H1 (cell line): ENCODE data around the gene RAPGEF1. TPM values are rescaled to one million over a fixed set of nuclear protein-coding genes. Genes with fewer than 3 reads are reported as not detected.

ENCODE experiments used
- CTCF ChIA-PET: fragments of 300-600 bp; sonication (Branson Sonifier 250); formaldehyde crosslinking; loops from one replicate; lab custom pipeline; 2021; ENCODE audit not compliant: partially characterized antibody; lab: Charles Lee
- POLR2A ChIA-PET: fragments of 300-600 bp; sonication (Branson Sonifier 250); formaldehyde crosslinking; loops from one replicate; lab custom pipeline; 2021; ENCODE audit warnings: inconsistent platforms; ENCODE audit not compliant: partially characterized antibody; lab: Charles Lee
- DNase-seq, 2 experiments: peaks; one replicate each; pipeline versions ENCODE4 v3.0.0 to v3.0.0-alpha.2; 2010 to 2022; ENCODE audit warnings: low spot score in 2 of 2, low read depth in 1 of 2, mixed read lengths in 1 of 2
- FAIRE-seq: peaks from 2 replicates; lab custom pipeline; 2011; peaks lifted over from hg19 to GRCh38; lab: Jason Lieb, UNC
- H2AFZ ChIP-seq: 2 replicates; pipeline ENCODE4 v1.8.1; 2012; ENCODE audit warnings: low read length, inconsistent platforms
- H2AK5ac ChIP-seq: 2 replicates; pipeline ENCODE4 v1.6.1; 2013; ENCODE audit warnings: low read depth, low read length
- H2BK120ac ChIP-seq: replicated peaks from 2 replicates; pipeline ENCODE3; 2013; ENCODE audit warnings: low read depth, low read length, inconsistent platforms
- H2BK12ac ChIP-seq: 2 replicates; pipeline ENCODE4 v1.6.1; 2013; ENCODE audit warnings: low read depth, low read length
- H2BK15ac ChIP-seq: 2 replicates; pipeline ENCODE4 v1.6.1; 2013; ENCODE audit warnings: low read length
- H2BK20ac ChIP-seq: 2 replicates; pipeline ENCODE4 v1.6.1; 2013; ENCODE audit warnings: low read length
- H2BK5ac ChIP-seq: 2 replicates; pipeline ENCODE4 v1.6.1; 2013; ENCODE audit warnings: low read depth, low read length
- H3K14ac ChIP-seq: 2 replicates; pipeline ENCODE4 v1.6.1; 2013; ENCODE audit warnings: inconsistent platforms; ENCODE audit not compliant: insufficient read length
- H3K18ac ChIP-seq: 2 replicates; pipeline ENCODE4 v1.6.1; 2013; ENCODE audit warnings: low read length; ENCODE audit errors: extremely low read depth
- H3K23ac ChIP-seq: 2 replicates; pipeline ENCODE4 v1.6.1; 2013; ENCODE audit warnings: inconsistent platforms; ENCODE audit not compliant: insufficient read length
- H3K23me2 ChIP-seq: 2 replicates; pipeline ENCODE4 v1.6.1; 2013; ENCODE audit warnings: low read depth, low read length
- H3K27ac ChIP-seq: 2 replicates; pipeline ENCODE4 v1.6.1; 2011; ENCODE audit warnings: low read depth, low read length, inconsistent platforms
- H3K27me3 ChIP-seq, 4 experiments: replicated peaks in 1 of 4; 1 replicate in 1 of 4; 2 replicates in 3 of 4; pipeline versions ENCODE4 v1.6.1 to v1.8.1; 2011 to 2013; ENCODE audit warnings: low read length in 3 of 4, mild to moderate bottlenecking in 3 of 4, inconsistent platforms in 2 of 4, mixed read lengths in 2 of 4, moderate library complexity in 1 of 4; ENCODE audit not compliant: control insufficient read depth in 3 of 4, insufficient read depth in 3 of 4; ENCODE audit errors: extremely low read depth in 1 of 4
- H3K36me3 ChIP-seq, 4 experiments: 2 replicates each; pipeline versions ENCODE4 v1.6.1 to v1.8.1; 2011 to 2013; ENCODE audit warnings: mild to moderate bottlenecking in 4 of 4, low read length in 3 of 4, moderate library complexity in 2 of 4, control low read depth in 1 of 4, inconsistent platforms in 1 of 4; ENCODE audit not compliant: insufficient read depth in 4 of 4, control insufficient read depth in 2 of 4
- H3K4ac ChIP-seq: replicated peaks from 2 replicates; pipeline ENCODE3; 2013; ENCODE audit warnings: low read length, low read depth, mixed read lengths, inconsistent platforms; ENCODE audit not compliant: insufficient read length
- H3K4me1 ChIP-seq, 4 experiments: replicated peaks in 1 of 4; 1 replicate in 1 of 4; 2 replicates in 3 of 4; pipeline versions ENCODE4 v1.6.1 to v1.8.1; 2011 to 2013; ENCODE audit warnings: low read length in 3 of 4, inconsistent platforms in 2 of 4, mixed read lengths in 1 of 4; ENCODE audit not compliant: insufficient read depth in 4 of 4, control insufficient read depth in 3 of 4
- H3K4me2 ChIP-seq, 2 experiments: 2 replicates each; pipeline versions ENCODE4 v1.6.1 to v1.8.1; 2011 to 2013; ENCODE audit warnings: low read depth in 2 of 2, low read length in 2 of 2, control low read depth in 1 of 2, inconsistent platforms in 1 of 2, mild to moderate bottlenecking in 1 of 2; ENCODE audit not compliant: insufficient read depth in 1 of 2
- H3K4me3 ChIP-seq, 4 experiments: fragments of 200-600, 300-600 bp in 1 of 4; sonication (generic), shearing (Covaris generic), sonication (Bioruptor Twin) in 1 of 4; 2 replicates each; pipeline versions ENCODE4 v1.5.1 to v1.8.1; 2011 to 2016; ENCODE audit warnings: low read length in 4 of 4, low read depth in 3 of 4, control low read depth in 2 of 4, inconsistent platforms in 2 of 4, mild to moderate bottlenecking in 2 of 4, mixed read lengths in 1 of 4, moderate library complexity in 1 of 4; ENCODE audit not compliant: insufficient read depth in 2 of 4; ENCODE audit errors: extremely low read depth in 1 of 4
- H3K56ac ChIP-seq: replicated peaks from 2 replicates; pipeline ENCODE3; 2013; ENCODE audit warnings: low read depth, mild to moderate bottlenecking, mixed read lengths, low read length, inconsistent platforms; ENCODE audit not compliant: insufficient read length
- H3K79me1 ChIP-seq: 2 replicates; pipeline ENCODE4 v1.6.1; 2013; ENCODE audit warnings: low read depth, low read length, control low read depth
- H3K79me2 ChIP-seq, 2 experiments: 2 replicates each; pipeline versions ENCODE4 v1.6.1 to v1.8.1; 2012 to 2013; ENCODE audit warnings: low read length in 2 of 2, mild to moderate bottlenecking in 2 of 2, inconsistent platforms in 1 of 2; ENCODE audit not compliant: insufficient read depth in 2 of 2, control insufficient read depth in 1 of 2
- H3K9ac ChIP-seq, 4 experiments: replicated peaks in 1 of 4; 1 replicate in 1 of 4; 2 replicates in 3 of 4; pipeline versions ENCODE4 v1.6.1 to v1.8.1; 2011 to 2013; ENCODE audit warnings: low read depth in 3 of 4, low read length in 3 of 4, control low read depth in 2 of 4, mild to moderate bottlenecking in 2 of 4, moderate library complexity in 2 of 4, inconsistent platforms in 1 of 4; ENCODE audit errors: extremely low read depth in 1 of 4
- H3K9me3 ChIP-seq, 2 experiments: 2 replicates each; pipeline versions ENCODE4 v1.6.1 to v1.8.1; 2012 to 2013; ENCODE audit warnings: mild to moderate bottlenecking in 2 of 2, moderate library complexity in 2 of 2, control low read depth in 1 of 2, inconsistent platforms in 1 of 2, low read depth in 1 of 2, low read length in 1 of 2, mixed read lengths in 1 of 2; ENCODE audit not compliant: insufficient read depth in 2 of 2
- H4K20me1 ChIP-seq, 2 experiments: replicated peaks in 1 of 2; 2 replicates each; pipeline versions ENCODE3 to v1.8.1; 2011 to 2013; ENCODE audit warnings: inconsistent platforms in 2 of 2, low read length in 2 of 2, mild to moderate bottlenecking in 1 of 2; ENCODE audit not compliant: insufficient read depth in 2 of 2, control insufficient read depth in 1 of 2
- H4K5ac ChIP-seq: 2 replicates; pipeline ENCODE4 v1.6.1; 2013; ENCODE audit warnings: low read length, low read depth, mixed read lengths, inconsistent platforms; ENCODE audit not compliant: insufficient read length
- H4K8ac ChIP-seq: 2 replicates; pipeline ENCODE4 v1.8.0; 2013; ENCODE audit warnings: mild to moderate bottlenecking, moderate library complexity, low read length, inconsistent platforms; ENCODE audit not compliant: insufficient read depth; ENCODE audit errors: extremely low read depth
- H4K91ac ChIP-seq: replicated peaks from 2 replicates; pipeline ENCODE3; 2013; ENCODE audit warnings: low read length, mixed read lengths, inconsistent platforms; ENCODE audit not compliant: insufficient read length
- CEBPB ChIP-seq: IDR thresholded peaks from 2 replicates; pipeline ENCODE4 v1.6.1; 2012; ENCODE audit warnings: low read depth, low read length
- KDM5A ChIP-seq: fragments of 200-600 bp; IDR thresholded peaks from 2 replicates; pipeline ENCODE4 v1.7.1; 2012; ENCODE audit warnings: mild to moderate bottlenecking, low read length, inconsistent platforms, mixed read lengths
- SIN3A ChIP-seq, 2 experiments: IDR thresholded peaks in 1 of 2; conservative IDR thresholded peaks in 1 of 2; 2 replicates each; pipeline ENCODE4 v1.6.1; 2011 to 2012; ENCODE audit warnings: low read length in 2 of 2, improper control_type of control experiment in 1 of 2, low read depth in 1 of 2, mild to moderate bottlenecking in 1 of 2
- SIX5 ChIP-seq: IDR thresholded peaks from 2 replicates; pipeline ENCODE4 v1.6.1; 2011; ENCODE audit warnings: mild to moderate bottlenecking, low read depth, low read length
- SP2 ChIP-seq: IDR thresholded peaks from 2 replicates; pipeline ENCODE4 v1.6.1; 2012; ENCODE audit warnings: mild to moderate bottlenecking, low read length, inconsistent platforms
- SP4 ChIP-seq: IDR thresholded peaks from 2 replicates; pipeline ENCODE4 v1.6.1; 2012; ENCODE audit warnings: low read length, inconsistent platforms
- WGBS, 2 experiments: shearing (Covaris generic) in 1 of 2; methylation state at CpG; one replicate each; pipeline versions ENCODE4 v1.1.6 to v1.1.7; 2013 to 2015; ENCODE audit warnings: low lambda C conversion rate in 2 of 2, mixed read lengths in 2 of 2, inconsistent platforms in 1 of 2, low coverage in 1 of 2, missing lambda C conversion rate in 1 of 2; ENCODE audit not compliant: insufficient replicate concordance in 2 of 2, insufficient coverage in 1 of 2, insufficient read length in 1 of 2; ENCODE audit errors: extremely low coverage in 1 of 2, missing lambda C conversion rate in 1 of 2; 5-methylcytosine and 5-hydroxymethylcytosine counted together
- polyA plus RNA-seq, 7 experiments: library from polyadenylated mRNA; depleted of rRNA in 3 of 7; stranded (reverse) in 5 of 7; unstranded in 2 of 7; fragments of >200 nt in 5 of 7; fragments of 200-250 nt in 2 of 7; gene quantifications; 1 replicate in 5 of 7; 2 replicates in 1 of 7; 4 replicates in 1 of 7; pipeline versions ENCODE4 v1.2.1 to v1.2.3, GENCODE V29; 2011 to 2013; ENCODE audit warnings: missing spikeins in 2 of 7, mixed read lengths in 2 of 7
- total RNA-seq: library from RNA; stranded (reverse); fragmentation: NEBNext Ultra II Directional; extraction: Animal tissue kit (Norgen Biotek cat#: 25700); gene quantifications from 2 replicates; pipeline ENCODE4 v1.2.1, GENCODE V29; 2021
- TF ChIP-seq, protein P1 (sequence below): IDR thresholded peaks from 2 replicates; pipeline ENCODE4 v1.6.1; 2012; ENCODE audit warnings: inconsistent platforms
- TF ChIP-seq, protein P2 (sequence below), 3 experiments: IDR thresholded peaks; 1 replicate in 2 of 3; 2 replicates in 1 of 3; pipeline versions ENCODE4 v1.5.1 to v1.6.1; 2011; ENCODE audit warnings: low read length in 3 of 3, mild to moderate bottlenecking in 3 of 3, inconsistent platforms in 2 of 3, low read depth in 1 of 3, moderate library complexity in 1 of 3; ENCODE audit not compliant: insufficient read depth in 1 of 3; ENCODE audit errors: control extremely low read depth in 1 of 3
- TF ChIP-seq, protein P3 (sequence below): IDR thresholded peaks from 2 replicates; pipeline ENCODE4 v1.6.1; 2011; ENCODE audit warnings: low read length, improper control_type of control experiment

Gene RAPGEF1
- total and polyA plus RNA-seq, 2 of the 8 experiments (the other 6 are each of a cell fraction or from before 2014, with no cell fraction given): 29.7 to 78.9 TPM

DNA sequence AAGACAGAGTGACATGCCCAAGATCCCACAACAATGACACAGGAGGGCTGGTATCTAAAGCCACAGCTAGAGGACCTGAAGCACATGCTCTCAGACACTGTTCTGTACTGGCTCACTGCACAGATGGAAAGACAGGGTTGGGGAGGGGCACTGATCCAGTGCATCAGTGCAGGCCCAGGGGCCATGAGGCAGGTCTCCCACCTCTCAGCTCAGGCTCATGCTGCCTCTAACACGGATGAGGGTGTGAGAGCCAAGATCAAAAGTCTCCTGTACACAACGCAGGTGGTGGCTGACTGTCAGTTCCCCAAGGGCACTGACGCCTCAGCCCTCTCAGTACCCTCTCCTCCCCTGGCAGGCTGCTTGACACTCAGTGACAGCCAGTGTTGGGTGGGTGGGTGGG, 10.9 kb downstream of the RAPGEF1 start:
- peaks cover 3 to 22% of the 10 kb centered on the region in 2 experiments for H4K20me1 ChIP-seq
- peaks cover 10% of the 10 kb centered on the region; the same call in 1 of the 2 replicates for H3K79me1 ChIP-seq
- DNase-seq (no peak), FAIRE-seq (no peak)
- no peak overlapping the region for H3K56ac ChIP-seq
- H3K4me1 ChIP-seq: peaks cover 0 to 16% (median 5%) of the 10 kb centered on the region in 4 experiments; a peak in 6 of 7 replicates
- H3K79me2 ChIP-seq: peaks cover 0 to 85% of the 10 kb centered on the region in 2 experiments; a peak in 2 of 4 replicates
- H2AK5ac ChIP-seq: peak overlapping the region; percentile 96
- no peaks in the 10 kb centered on the region for H3K9me3 ChIP-seq
- H3K27ac ChIP-seq: no peak overlapping the region
- H2BK120ac ChIP-seq: no peak overlapping the region
- H3K27me3 ChIP-seq: no peaks in the 10 kb centered on the region
- H4K5ac ChIP-seq: no peak overlapping the region
- no peak overlapping the region for H3K23ac ChIP-seq
- no peaks in the 10 kb centered on the region for H3K36me3 ChIP-seq
- no peaks in the 10 kb centered on the region for H3K23me2 ChIP-seq
- no peak overlapping the region for H2AFZ ChIP-seq
- H2BK20ac ChIP-seq: no peak overlapping the region
- peak overlapping the region; percentile 32; the same call in 1 of the 2 replicates for H3K18ac ChIP-seq
- H3K14ac ChIP-seq: no peak overlapping the region
- H2BK15ac ChIP-seq: no peak overlapping the region
- 75% methylated on average over 3 of the region's 3 CpGs; no CpG with 5 or more reads in 1 of the 2 experiments for WGBS, 2 experiments
- H2BK5ac ChIP-seq: peak overlapping the region; percentile 60; the same call in 1 of the 2 replicates
- CTCF ChIA-PET: interaction anchor here (1.2 to 1.7 kb wide), 4 partner anchors 11 to 130 kb away, joined by 3 to 4 read pairs (median 3); no protein-coding TSS in a partner anchor
- no peak overlapping the region for H3K4me3 ChIP-seq
- no peak overlapping the region for H4K91ac ChIP-seq
- H3K4ac ChIP-seq: no peak overlapping the region
- no peak overlapping the region for H4K8ac ChIP-seq
- no peak overlapping the region for H3K4me2 ChIP-seq
- POLR2A ChIA-PET: interaction anchor here (0.7 to 1.7 kb wide), 3 partner anchors 10 to 47 kb away, joined by 3 to 5 read pairs (median 3); no protein-coding TSS in a partner anchor
- peak overlapping the region; percentile 90; the same call in 1 of the 2 replicates for H2BK12ac ChIP-seq
- H3K9ac ChIP-seq: no peak overlapping the region
- TF ChIP-seq, protein P1, sequence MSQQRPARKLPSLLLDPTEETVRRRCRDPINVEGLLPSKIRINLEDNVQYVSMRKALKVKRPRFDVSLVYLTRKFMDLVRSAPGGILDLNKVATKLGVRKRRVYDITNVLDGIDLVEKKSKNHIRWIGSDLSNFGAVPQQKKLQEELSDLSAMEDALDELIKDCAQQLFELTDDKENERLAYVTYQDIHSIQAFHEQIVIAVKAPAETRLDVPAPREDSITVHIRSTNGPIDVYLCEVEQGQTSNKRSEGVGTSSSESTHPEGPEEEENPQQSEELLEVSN: no peak
- TF ChIP-seq CEBPB: no peak
- TF ChIP-seq, protein P2, sequence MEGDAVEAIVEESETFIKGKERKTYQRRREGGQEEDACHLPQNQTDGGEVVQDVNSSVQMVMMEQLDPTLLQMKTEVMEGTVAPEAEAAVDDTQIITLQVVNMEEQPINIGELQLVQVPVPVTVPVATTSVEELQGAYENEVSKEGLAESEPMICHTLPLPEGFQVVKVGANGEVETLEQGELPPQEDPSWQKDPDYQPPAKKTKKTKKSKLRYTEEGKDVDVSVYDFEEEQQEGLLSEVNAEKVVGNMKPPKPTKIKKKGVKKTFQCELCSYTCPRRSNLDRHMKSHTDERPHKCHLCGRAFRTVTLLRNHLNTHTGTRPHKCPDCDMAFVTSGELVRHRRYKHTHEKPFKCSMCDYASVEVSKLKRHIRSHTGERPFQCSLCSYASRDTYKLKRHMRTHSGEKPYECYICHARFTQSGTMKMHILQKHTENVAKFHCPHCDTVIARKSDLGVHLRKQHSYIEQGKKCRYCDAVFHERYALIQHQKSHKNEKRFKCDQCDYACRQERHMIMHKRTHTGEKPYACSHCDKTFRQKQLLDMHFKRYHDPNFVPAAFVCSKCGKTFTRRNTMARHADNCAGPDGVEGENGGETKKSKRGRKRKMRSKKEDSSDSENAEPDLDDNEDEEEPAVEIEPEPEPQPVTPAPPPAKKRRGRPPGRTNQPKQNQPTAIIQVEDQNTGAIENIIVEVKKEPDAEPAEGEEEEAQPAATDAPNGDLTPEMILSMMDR (IDR thresholded peaks at IDR 0.05; ENCODE audit: control extremely low read depth in 1 of 3, insufficient read depth in 1 of 3, low read depth in 1 of 3, low read length in 3 of 3): no peak
- no peak for TF ChIP-seq SIX5
- no peak for TF ChIP-seq SP2
- TF ChIP-seq KDM5A: no peak
- TF ChIP-seq SIN3A (conservative IDR thresholded peaks at IDR 0.05 in 1 of 2, IDR thresholded peaks at IDR 0.05 in 1 of 2; ENCODE audit: low read depth in 1 of 2, low read length in 2 of 2): no peak
- TF ChIP-seq, protein P3, sequence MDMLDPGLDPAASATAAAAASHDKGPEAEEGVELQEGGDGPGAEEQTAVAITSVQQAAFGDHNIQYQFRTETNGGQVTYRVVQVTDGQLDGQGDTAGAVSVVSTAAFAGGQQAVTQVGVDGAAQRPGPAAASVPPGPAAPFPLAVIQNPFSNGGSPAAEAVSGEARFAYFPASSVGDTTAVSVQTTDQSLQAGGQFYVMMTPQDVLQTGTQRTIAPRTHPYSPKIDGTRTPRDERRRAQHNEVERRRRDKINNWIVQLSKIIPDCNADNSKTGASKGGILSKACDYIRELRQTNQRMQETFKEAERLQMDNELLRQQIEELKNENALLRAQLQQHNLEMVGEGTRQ: no peak
- TF ChIP-seq SP4: no peak
